Fibroblast of peridontal ligament (primary cell): ENCODE results near the gene GALNT13.

Experiments
- DNase-seq: peaks from one replicate; pipeline ENCODE4 v3.0.0-alpha.2; 2010; ENCODE audit errors: extremely low read depth

Gene GALNT13

GRCh38 chr2:154125891-154126290 lies 254.2 kb downstream of the GALNT13 start:
- DNase-seq = no peak

GRCh38 chr2:154130821-154131220 lies 259.1 kb downstream of the GALNT13 start:
- no peak for DNase-seq

DNA sequence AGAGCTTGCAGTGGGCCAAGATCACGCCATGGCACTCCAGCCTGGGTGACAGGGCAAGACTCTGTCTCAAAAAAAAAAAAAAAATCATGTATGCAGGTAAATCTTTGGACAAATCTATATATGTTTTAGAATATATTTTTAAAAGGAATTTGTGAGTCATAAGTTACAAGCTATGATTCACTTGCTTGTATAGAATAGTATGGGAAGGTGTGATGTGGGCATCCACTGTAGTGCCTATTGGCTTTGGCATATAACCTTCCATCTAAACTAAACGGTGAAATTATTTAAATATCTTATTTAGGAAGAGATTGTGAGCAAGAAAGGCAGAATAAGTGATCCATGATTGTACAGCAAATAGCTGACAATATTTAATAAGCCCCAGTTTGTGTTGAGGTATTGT lies 261.1 kb downstream of the GALNT13 start:
- DNase-seq = no peak

- DNase-seq = no peak
Measured at GRCh38 chr2:154133823-154134222, 262.1 kb downstream of the GALNT13 start.

- DNase-seq = no peak
Measured at GRCh38 chr2:154140249-154141025, 268.7 kb downstream of the GALNT13 start.

DNA sequence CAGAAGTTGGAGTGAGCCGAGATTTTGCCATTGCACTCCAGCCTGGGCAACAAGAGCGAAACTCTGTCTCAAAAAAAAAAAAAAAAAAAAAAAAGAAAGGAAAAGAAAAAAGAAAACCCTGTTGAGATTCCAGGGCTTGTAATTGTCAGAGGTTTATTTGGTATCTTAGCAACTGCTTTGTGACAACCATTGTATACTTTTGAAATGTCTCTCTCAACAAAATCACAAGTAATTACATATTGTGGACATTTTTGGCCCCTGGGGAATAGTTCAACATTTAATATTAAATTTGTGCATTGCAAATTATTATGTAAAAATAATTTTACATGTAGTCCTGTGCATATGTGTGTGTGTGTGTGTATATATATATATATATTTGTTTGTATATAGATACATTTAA lies 270.8 kb downstream of the GALNT13 start:
- DNase-seq = no peak

DNA sequence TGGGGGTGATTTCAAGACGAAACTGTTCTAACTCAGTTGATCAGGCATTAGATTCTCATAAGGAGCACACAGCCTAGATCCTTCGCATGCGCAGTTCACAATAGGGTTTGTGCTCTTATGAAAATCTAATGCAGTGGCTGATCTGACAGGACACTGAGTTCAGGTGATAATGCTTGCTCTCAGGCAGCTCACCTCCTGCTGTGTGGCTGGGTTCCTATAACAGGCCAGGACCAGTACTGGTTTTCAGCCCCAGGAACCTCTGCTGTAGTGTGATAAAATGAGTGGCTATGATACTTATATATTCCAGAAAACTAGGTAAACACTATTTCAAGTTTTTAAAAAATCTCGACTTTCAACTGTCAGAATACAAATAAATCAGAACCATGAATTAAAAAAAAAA lies 271.4 kb downstream of the GALNT13 start:
- DNase-seq = no peak

GRCh38 chr2:154158101-154158500 lies 286.4 kb downstream of the GALNT13 start:
- no peak for DNase-seq

GRCh38 chr2:154161286-154161685 lies 289.6 kb downstream of the GALNT13 start:
- DNase-seq = no peak

GRCh38 chr2:154170400-154170799 lies 298.7 kb downstream of the GALNT13 start:
- DNase-seq = no peak

- no peak for DNase-seq
Measured at GRCh38 chr2:154173164-154173563, 301.4 kb downstream of the GALNT13 start.

DNA sequence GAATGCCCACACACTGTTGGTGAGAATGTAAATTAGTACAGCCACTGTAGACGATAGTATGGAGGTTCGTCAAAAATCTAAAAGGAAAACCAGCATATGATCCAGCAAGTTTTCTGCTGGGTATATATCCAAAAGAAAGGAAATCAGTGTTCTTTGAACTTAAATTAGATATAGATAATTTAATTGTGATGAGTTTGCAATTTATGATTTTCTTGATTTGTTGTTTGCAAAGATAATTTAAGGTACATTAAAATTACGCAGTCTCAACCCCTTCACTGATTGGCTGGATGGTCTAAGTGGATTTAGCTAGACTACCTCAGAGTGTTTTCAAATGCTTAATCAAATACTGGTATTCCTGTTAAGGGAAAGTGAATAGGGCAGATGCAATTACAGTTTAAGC lies 302.2 kb downstream of the GALNT13 start:
- no peak for DNase-seq

DNA sequence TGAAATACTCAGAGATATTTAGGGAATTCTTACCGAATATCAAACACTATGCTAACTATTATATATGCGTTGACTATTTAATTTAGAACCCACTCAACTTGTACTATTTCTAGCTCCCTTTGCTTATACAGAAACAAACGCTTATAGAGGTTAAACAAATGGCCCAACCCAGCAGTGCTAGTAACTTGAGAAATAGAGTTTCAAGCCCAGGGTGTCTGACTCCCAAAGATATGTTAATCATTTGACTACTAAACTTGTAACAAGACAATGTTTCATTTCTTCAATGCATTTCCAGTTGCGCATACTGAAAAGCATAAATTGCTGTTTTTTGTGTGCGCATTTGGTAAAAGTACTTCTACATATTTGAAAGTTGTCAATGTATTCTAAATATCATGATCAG lies 310.3 kb downstream of the GALNT13 start:
- DNase-seq = no peak

DNA sequence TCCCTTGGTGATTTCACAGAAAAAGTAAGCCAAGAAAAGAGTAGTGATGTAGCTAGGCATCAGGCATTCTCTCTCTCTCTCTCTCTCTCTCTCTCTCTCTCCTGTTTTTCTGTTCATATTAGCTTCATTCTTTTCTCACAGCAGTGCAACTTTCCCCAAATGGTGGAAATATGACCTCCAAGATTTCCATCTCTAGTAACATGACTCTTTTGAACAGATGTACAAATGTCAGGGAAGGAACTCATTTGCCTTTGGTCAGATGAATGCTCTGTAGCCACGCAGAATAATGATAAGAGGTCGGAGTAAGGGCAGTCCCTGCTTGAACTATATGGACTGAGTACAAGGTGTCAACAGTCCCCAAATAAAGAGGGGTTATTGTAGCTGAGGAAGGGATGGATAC lies 316.2 kb downstream of the GALNT13 start:
- no peak for DNase-seq

DNA sequence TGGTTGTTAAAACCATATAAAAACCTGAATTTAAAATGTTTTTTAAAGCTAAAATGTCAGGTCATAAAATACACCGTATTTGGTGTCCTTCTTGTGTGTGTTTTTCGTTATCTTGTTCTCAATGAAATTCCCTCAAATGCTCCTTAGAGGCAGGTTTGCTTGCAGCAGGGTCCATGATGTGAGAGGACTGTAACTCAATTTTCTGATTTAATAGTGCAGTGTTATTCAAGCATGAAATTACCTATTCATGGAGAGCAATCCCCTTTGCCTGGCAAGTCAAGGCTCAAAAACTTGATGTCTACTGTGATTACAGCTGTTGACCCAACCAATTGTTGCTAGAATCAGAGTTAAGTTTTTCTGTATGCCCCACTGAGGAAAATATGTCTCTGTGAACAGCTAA lies 318.2 kb downstream of the GALNT13 start:
- DNase-seq = no peak

DNA sequence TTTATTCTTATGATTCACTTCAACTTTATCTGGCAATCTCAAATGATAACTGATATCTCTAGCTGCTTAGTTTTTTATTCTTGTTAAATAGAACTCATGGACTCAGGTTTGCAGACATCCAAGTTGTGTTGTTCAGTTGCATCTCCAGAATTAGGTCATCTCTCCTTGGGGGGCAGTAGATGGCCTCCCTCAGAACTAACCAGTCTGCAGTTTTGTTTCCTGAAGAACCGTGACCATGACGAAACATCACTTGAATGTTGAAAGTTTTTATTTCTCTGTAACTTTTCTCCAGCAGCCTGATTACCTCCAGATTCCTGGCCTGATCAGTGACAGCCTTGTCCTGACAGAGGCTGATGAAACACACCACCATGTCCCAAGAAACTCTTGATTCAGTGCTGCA lies 321.5 kb downstream of the GALNT13 start:
- DNase-seq = no peak

- DNase-seq = no peak
Measured at GRCh38 chr2:154194909-154195643, 323.4 kb downstream of the GALNT13 start.

- no peak for DNase-seq
Measured at GRCh38 chr2:154195644-154196195, 324.0 kb downstream of the GALNT13 start.

DNA sequence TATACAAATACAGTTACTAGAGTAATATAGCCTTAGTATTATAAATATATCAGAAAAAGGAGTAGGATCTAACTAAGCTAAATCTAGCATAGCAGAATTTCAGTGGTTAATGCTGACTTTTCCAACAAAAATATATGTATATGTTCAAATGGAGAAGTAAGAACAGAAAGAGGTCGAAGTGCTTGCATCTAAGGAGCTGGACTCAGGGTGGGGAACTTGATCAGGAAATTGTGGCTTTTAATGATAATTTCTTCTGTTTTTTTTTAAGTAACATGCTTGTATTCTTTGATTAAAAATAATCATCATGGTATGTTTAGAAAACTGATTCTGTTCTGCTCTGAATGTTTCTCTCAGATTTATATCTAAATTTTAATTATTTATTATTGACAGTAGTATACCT lies 327.1 kb downstream of the GALNT13 start:
- DNase-seq = no peak

DNA sequence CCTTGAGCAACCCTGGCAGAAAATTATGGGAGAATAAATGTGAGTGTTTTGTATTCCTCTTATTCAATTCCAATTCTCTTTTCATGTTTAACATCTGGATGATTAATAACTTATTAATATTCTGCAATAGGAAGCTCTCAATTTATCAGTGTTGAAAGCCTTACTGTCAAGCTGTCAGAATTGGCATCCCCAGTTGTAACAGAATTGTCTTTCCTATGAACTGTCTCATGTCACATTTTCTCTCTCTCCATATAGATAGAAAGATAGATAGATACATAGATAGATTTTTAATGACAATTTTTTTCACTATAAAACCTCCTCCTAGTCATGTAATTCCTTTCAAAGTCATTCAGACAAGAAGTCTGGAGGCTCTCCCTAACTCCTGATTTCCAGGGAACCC lies 331.5 kb downstream of the GALNT13 start:
- no peak for DNase-seq

- DNase-seq = no peak
Measured at GRCh38 chr2:154203902-154204301, 332.2 kb downstream of the GALNT13 start.

DNA sequence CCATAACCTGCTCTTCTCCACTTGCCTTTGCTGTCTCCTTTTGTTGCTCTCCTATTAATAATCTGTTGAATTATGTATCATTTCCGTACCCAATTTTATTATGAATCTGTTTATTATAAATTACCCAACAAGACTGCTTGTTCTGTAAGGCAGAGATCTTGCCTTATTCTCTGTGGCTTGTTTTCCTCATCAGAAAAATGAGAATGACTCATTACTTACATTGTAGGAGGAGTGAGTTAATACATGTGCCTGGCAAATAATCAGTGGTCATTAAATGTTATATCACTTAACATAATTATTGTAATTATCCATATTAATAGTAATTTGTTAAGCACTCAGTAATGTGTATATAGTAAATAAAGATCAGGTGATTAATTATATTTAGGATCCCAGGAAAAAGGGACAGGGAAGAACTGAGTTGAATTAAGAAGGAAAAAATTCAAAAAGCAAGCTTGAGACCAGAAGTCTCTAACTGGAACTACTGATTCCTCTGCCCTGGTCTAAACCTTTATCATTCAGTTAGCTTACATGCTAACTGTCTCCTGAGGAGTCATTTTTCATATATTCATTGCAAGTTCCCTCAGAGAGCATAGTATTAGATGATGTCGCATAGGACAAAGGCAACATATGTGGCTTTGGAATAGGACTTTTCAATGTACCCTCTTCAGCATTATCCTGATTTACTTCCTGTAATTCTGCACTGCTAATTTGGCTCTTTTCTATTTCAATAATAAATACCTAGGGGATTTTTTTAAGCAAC lies 335.7 kb downstream of the GALNT13 start:
- DNase-seq = no peak
